GM21717 (cell line): Measurements from ENCODE around the gene KRT79.

Experiments
- ATAC-seq: cut with Tn5 transposase; IDR thresholded peaks from one replicate; pipeline ENCODE4 v1.9.1; 2021; ENCODE audit warnings: mild to moderate bottlenecking, moderate library complexity; ENCODE audit not compliant: unreplicated experiment

The KRT79 gene

GRCh38 chr12:52836042-52836466 is 1.9 kb upstream of the KRT79 start:
- no peak for ATAC-seq

- ATAC-seq = no peak
These were observed 1.3 kb upstream of the KRT79 start for GRCh38 chr12:52835271-52836041.

- no peak for ATAC-seq
These were observed 553 bp upstream of the KRT79 start for GRCh38 chr12:52834727-52835001.

GRCh38 chr12:52832985-52833905 is 866 bp downstream of the KRT79 start:
- no peak for ATAC-seq

GRCh38 chr12:52832451-52832850 is 1.7 kb downstream of the KRT79 start:
- ATAC-seq = no peak

- no peak for ATAC-seq
These were observed 2.9 kb downstream of the KRT79 start for GRCh38 chr12:52831251-52831650.

- no peak for ATAC-seq
These were observed 3.9 kb downstream of the KRT79 start for GRCh38 chr12:52829986-52830770.

- ATAC-seq = no peak
These were observed 5.5 kb downstream of the KRT79 start for GRCh38 chr12:52828591-52829021.

GRCh38 chr12:52828156-52828555 is 6.0 kb downstream of the KRT79 start:
- ATAC-seq = no peak

GRCh38 chr12:52827499-52828090 is 6.5 kb downstream of the KRT79 start:
- ATAC-seq = no peak

GRCh38 chr12:52826611-52827498 is 7.3 kb downstream of the KRT79 start:
- no peak for ATAC-seq

- no peak for ATAC-seq
These were observed 8.2 kb downstream of the KRT79 start for GRCh38 chr12:52825961-52826360.

GRCh38 chr12:52824741-52825410 is 9.2 kb downstream of the KRT79 start:
- no peak for ATAC-seq

- no peak for ATAC-seq
These were observed 10.2 kb downstream of the KRT79 start for GRCh38 chr12:52823761-52824450.

- no peak for ATAC-seq
These were observed 11.2 kb downstream of the KRT79 start for GRCh38 chr12:52822771-52823510.

GRCh38 chr12:52821826-52822660 is 12.1 kb downstream of the KRT79 start:
- ATAC-seq = no peak

GRCh38 chr12:52821071-52821730 is 12.9 kb downstream of the KRT79 start:
- ATAC-seq = no peak
